SIG-M5 treated with dmso at 0.1 percent for 504 hours (cell line): ENCODE data around the gene LRP1B.
"Not testable (repeated sequence)": the region's sequence is repeated elsewhere in the genome, so short reads cannot be mapped to it uniquely, and the experiment has no call there.

Experiments used
- DNase-seq: peaks from one replicate; lab custom pipeline; 2025; ENCODE audit not compliant: unreplicated experiment; lab: John Stamatoyannopoulos, UW

Gene LRP1B

DNA sequence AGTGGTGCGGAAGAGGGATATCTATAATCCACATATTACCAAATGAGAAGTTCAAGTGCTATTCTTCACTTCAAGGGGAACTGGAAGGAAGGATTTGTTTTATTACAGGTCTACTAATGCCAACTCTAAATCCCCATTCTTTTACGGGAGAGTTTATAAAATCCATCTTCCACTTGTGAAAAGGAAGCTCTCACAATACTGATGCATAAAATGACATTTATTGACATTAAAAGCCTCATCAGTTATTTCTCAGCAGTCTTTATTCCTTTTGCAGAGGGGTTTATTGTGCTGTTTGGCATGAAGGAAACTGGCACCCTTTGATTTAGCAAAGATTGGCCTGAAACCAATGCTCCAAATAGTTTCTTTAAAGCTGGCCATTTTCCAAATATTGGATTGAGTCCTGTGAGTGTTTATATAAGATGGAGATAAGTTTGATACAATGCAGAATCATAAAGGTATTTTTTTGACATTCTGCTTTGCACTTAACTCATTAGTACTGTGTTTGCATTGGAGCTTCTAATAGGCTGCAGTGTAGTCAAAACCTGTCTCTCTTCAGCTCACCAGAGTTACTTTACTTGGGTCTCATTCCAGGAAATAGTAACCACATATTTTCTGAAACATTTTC is 26.6 kb downstream of the LRP1B start:
- no peak for DNase-seq

DNA sequence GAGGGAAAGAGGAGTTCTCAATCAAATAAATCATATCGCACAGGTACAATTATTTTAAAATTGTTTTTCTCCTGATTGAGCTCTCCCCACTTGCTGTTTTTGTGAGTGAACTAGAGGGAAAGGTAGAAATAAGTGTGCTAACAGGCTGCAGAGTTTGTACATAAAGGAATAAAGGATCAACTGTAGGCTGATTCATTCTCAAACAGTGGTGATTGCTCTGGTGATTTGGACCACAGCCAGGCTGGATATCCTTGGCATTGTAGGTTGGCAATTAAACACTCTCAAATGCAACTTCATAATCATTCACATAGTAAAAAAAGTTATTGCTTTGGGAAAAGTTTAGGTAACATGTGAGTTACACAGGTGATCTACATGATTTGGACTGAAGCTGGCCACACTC is 29.8 kb downstream of the LRP1B start:
- DNase-seq = no peak

DNA sequence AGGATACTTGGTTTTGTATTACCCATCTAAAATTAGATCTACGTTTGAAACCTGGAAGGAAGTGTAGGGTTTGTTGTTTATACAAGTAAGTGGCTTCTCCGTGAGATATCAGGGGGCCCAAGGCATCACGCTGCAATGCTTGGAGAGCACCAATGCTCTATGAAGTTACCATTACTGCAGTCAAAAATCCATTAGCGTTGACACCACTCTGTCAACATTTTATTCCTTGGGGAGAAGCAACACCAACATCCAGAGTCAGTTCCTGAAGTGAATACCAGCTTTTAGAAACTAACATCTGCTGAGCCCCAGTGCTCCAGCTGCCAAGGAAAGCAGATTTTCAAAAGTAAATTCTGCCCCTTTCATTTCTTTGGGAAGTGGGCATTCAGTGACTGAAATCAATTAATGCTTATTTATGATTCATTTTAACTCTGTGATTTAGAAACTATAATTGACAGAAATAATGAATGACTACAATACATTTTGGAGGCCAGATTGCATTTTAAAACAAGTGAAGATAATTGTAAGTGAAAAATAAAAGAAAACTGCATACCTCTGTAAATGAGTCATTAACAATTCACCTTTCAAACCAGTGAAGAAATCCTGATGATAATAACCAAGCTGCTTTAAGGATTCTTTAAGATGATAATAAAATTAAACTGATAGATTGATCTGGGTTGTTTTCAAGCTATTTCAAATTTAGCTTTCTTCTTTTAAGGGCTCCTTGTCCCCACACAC is 30.5 kb downstream of the LRP1B start:
- DNase-seq = no peak

DNA sequence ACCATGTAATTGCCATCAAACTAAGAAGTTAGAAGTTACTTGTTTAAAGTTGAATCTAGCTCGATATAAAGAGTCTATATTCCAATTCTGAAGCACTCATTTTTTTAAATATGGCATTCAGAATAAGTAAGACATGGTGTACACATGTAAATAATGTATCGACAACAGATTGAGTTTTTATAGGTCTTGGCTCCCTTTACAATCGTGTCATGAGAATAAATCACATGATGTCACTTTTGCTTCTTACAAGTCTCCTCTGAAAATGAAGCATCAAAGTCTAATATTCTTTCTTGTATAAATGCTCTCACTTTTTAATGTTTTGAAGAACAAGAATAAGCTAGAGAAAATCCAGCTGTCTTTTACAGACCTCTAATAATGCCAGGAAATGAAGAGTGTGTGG is 33.1 kb downstream of the LRP1B start:
- DNase-seq = no peak

DNA sequence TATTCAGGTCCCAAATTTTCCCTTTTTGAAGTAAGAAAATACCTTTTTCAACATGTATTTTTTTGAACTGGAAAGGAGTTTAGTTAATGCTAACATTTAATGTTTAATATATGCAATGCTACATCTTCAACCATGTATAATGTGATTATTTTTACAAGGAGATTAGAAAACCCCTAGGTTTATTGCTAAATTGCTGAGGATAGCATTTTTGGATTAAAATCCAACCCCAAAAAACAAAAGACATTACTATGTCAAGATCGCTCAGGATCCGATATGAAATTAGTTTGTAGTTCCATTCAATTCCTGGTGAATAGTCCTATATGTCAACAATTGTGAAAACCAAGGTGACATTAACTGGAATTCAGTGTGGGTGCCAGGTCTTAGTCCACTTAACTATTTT is 35.2 kb downstream of the LRP1B start:
- DNase-seq = no peak

DNA sequence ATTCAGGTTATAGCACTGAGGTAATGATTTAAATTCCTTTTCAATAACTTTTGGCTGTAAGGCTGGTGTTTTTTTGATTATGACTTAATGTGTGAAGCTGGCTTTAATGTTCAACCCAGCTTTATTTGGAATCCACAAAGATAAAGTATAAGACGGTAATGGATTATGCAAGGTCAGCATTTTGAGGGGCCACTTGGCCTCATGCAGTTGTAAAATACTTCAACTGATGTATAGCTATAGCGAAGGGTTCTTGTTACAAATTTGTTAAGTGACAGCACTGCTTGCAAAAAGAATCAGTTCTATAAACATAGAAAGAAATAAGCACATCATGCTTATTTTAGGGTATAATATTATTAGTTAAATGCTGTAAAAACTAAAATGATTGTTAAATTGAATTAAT is 36.6 kb downstream of the LRP1B start:
- no peak for DNase-seq

DNA sequence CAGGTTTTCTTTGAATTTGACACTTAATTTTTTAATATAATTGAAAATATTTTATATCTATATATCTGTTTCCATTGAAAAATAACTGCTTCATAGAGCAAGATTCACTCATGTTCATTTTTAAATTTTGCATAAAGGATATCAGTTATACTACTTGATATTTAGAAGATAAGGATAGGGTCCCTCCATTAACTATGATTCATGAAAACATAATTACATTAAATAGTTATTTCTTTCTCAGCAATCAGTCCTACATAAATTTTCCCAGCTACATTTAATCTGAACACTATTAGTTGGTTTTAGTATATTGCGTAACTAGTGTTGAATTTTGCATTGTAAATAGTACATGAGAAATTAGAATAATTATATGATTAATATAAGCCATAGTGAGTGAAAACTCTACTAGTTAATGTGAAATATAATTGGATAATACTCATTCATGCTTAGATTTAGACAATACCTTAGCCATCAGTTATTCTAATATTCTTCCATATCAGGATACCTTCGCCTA is 42.7 kb downstream of the LRP1B start:
- DNase-seq = no peak

DNA sequence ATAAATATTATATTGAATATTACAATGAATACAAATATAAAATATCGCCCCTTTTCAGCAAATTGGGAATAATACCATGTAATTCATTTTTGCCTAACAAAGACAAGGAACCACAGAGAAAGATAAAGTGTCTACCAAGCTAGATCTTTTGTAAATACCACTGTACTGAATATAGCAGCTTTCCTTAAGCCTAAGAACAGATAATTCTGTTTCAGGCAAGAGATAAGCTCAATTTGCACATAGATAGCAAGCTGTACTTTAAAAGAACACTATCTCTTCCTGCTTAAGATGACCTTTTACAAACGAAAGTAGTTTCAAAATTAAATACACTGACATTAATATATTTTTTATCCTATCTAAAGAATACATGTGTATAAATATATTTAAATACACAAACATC is 43.2 kb downstream of the LRP1B start:
- not testable (repeated sequence) for DNase-seq

DNA sequence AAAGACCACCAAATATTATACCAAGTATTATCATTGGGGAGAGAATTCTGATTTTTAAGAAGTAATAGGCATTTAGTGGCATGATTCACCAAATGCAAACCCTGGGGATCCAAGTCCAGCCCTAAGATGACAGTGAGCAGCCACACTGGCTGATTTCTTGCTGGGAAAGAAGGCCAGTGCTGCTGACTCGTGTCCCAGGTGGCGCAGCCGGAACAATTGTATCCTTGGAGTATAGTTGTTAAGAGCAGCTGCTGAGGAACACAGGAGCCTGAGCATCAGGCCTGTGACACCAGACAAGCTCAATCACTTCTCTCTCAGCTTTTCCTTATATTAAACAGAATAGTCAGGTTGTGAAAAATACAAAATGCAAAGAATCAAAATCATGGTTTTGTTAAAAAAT is 48.4 kb downstream of the LRP1B start:
- DNase-seq = no peak

DNA sequence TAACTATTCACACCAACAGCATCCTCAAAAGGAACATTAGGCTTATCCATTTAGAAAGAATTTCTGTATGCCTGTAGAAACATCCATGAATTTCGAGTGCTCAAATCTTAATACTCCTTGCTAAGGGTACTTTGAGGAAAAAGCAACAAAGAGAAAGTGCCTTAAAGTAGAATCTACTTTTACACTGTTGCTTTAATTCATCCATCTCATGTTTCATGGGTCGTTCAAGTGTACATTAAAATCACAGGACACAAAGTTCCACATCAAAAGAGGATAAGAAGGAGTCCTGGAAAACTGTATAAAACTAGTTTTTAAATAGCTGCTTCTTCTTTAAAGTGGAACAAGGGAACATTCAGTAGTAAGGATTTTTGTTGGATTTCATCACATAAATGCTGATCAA is 54.5 kb downstream of the LRP1B start:
- DNase-seq = no peak

DNA sequence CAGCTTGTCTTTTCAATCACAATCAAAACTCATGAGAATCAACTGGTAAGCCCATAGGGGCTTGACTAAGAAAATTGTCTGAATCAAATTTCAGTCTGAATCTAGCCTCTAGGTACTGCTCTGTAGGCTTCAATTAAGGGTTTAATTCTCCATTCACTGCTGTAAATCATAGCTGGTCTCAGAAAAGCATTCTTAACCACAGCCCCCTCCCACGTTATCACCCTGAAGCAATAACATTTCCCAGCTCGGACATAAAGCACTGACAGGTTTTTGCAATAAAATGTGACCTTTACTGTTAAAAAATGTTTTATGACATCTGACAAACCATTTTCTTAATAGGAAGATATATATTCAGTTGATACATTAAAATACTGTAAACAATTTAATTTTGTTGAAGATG is 55.0 kb downstream of the LRP1B start:
- no peak for DNase-seq

DNA sequence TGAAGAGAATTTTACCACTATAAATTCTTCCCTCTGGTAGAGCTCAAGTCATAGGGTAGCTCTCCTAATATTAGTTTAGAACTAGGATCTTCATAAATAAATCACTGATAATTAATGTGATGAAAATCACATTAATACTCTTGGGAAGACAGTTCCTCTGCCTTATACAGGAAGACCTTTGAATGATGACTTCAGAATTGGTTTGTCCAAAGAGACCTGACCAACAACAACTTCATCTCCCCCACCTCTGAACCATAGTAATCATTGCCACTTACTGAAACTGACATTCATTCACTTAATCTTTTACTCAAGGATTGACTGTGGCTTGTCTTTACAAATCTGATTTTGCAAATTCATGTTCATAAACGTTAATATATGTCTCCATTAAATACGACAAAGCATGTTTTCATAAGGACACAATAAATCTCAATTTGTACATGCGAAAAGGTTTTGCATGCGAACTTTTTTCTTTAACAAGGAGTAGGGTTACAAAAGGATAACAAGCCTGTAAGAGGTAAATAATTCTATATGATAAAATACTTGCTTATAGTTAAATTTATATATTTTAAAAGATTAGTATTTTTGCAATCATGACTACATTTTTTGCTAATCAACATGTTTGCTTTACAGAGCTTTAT is 61.4 kb downstream of the LRP1B start:
- no peak for DNase-seq

DNA sequence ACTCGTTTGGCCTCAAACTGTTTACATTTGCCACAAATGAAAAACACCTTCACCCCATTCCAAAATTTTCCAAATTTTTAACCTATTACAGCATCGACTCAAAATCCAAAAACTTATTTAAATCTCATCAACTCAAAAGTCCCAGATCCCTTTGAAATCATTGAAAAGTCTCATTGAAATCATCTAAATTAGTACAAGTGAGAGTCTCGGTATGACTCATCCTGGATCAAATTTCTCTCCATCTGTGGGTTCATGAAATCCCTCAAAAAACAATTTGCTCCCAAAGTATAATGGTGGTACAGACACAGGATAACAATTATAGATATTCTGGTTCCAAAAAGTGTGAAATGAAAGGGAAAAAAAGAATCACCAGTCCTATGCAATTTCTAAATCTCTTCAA is 65.1 kb downstream of the LRP1B start:
- no peak for DNase-seq

DNA sequence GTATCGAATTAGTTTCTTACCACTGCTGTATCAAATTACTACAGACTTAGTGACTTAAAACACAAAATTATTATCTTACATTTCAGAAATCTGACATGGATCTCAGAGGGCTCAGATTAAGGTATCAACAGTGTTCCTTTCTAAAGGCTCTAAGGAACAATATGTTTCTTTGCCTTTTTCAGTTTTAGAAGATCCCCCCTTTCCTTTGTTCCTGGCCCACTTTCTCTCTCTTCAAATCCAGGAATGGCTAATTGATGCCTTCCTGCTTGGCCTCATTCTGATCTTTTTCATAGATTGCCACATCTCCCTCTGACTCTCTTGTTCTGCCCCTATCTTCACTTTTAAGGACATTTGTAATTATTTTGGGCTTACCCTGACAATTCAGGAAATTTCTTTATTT is 65.7 kb downstream of the LRP1B start:
- no peak for DNase-seq

DNA sequence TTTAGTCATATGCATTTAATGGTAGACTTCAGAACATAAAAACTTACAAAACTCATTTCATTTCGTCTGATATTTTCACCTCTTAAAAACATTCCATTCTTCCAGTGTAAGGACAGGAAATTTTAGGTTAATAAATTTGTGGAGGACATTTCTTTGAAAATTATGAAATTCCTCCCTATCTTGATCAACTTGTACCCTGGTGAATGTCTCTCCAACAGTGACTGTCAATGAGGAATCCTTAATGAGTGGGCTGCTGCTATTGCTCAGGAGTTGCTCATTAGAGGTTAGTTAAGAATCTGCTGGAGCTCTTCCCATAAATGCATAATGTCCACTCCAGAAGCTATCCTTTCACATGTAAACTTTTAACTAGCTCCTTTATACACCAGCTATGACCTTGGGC is 69.1 kb downstream of the LRP1B start:
- no peak for DNase-seq

DNA sequence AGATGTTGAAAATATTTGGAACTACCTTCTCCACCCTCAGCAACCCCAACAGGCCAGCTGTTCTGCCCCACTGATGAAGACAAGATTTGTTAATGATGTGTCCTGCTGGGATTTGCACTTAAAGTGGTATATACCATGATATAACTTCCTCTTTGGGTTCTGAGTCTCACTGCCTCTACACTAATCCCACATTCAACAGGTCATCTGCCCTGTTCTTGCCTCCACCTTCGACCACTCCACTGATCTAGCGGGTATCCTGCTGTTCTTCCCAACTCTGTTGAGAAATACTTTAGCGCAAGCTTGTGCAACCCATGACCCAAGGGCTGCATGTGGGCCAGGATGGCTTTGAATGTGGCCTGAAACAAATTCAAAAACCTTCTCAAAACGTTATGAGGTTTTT is 72.7 kb downstream of the LRP1B start:
- no peak for DNase-seq

DNA sequence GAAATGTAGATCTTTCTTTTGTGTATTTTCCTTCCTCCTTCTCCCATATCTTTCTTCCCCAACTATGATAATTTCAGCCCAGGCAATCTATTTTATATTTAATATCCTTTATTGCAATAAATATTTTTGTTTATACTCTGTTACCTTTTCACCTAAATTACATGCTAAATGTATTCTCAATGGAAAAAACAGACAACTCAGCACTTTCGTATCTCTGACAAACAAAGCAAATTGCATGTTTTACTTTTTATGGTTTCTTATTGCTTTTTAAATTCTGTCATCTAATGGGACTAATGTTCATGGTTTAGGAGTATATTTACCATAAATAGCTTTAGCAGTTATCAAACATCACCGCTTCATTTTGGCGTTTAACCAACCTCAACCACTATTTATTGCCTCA is 74.0 kb downstream of the LRP1B start:
- no peak for DNase-seq

DNA sequence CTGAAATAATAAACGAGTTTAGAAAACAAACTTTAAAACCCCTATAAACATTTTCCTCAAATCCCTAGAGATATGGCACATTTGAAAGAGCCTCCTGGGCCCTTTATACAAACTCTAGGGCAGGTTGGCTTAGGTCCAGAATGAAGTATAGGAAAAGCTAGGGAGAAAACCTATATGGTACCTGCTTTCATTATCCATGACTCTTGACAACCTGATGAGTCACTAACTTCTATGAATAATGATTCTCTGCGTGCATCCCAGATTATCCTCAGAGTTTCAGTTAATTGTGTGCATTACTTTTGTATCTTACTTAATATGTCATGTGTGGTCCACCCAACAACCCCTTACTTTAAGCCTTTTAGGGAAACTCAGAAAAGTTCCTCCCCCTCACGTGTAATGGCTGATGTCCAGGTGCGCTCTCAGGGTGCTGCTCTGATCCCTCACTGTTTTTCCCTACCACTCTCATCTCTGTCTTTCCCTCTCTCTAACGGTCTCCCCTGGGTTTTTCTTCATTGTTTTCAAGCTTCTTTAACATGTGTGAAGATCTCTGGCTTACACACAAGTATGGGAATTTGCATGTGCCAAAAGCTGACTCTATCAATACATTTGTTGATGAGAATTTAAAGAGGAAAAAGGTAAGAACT is 78.5 kb downstream of the LRP1B start:
- no peak for DNase-seq

DNA sequence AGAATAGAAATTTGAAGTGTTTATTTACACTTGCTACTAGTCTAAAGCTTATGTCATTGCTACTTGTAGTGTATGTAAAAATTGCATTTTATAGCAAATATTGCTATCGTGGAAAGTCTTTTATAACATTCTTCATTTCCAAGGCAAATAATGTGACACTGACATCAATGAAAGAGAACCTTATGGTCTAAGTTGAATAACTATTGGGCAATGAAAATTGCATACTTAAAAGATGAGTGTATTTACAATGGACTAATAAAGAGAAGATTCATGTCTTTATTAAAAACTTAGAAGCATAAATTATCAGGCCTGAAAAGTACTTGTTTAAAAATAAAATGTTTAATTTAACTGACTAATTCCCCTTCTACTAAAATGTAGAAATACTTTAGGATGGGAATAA is 82.2 kb downstream of the LRP1B start:
- no peak for DNase-seq

DNA sequence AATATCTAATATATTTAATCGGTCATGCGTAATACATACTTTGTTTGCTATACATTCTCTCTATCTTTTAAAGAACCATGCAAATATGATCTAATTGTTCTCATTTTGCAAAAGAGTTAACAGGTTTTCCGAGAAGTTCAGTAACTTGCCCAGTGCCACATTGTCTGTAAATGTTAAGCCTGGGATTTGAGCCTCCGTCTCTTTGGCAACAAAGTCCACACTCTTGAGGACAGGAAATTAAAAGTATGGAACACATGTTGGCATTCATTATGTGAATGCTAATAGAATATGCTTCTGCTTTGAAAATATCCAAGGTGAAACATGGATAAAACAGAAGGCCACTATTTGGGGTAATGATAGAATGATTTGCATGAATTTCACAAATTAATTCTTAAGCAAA is 85.2 kb downstream of the LRP1B start:
- no peak for DNase-seq

DNA sequence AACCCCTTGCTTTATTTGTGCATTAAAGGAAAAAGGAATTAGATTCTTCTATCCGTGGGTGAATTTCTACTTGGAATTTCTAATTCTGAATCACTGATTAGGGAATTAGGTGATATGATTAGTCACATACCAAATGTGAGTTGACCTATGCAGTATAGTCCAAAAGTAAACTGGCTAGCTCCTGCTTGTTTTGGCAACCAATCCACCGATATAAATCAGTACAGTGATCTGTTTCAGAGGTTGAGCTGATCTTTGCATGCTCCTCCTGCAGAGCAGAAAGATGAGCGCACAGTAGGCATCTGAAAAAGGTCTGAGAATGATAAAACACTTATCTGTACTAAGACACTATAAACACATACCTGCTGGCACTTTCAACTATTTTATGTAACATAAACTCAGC is 86.6 kb downstream of the LRP1B start:
- no peak for DNase-seq
